HUDEP-2 (cell line): Measurements from ENCODE around the gene EEF1A1.
"Not testable (repeated sequence)": the region's sequence is repeated elsewhere in the genome, so short reads cannot be mapped to it uniquely, and the experiment has no call there.

Experiments used
- DNase-seq, 76 experiments: peaks; one replicate each; lab custom pipeline; 2025; ENCODE audit not compliant: unreplicated experiment in 76 of 76; lab: John Stamatoyannopoulos, UW

EEF1A1 gene

DNA sequence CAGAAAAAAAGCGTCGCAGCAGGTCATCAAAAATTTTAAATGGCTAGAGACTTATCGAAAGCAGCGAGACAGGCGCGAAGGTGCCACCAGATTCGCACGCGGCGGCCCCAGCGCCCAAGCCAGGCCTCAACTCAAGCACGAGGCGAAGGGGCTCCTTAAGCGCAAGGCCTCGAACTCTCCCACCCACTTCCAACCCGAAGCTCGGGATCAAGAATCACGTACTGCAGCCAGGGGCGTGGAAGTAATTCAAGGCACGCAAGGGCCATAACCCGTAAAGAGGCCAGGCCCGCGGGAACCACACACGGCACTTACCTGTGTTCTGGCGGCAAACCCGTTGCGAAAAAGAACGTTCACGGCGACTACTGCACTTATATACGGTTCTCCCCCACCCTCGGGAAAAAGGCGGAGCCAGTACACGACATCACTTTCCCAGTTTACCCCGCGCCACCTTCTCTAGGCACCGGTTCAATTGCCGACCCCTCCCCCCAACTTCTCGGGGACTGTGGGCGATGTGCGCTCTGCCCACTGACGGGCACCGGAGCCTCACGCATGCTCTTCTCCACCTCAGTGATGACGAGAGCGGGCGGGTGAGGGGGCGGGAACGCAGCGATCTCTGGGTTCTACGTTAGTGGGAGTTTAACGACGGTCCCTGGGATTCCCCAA lies at the start of gene EEF1A1:
Gene EEF1A1 (minus strand): TSS at position 345 of the 663 bp plus-strand sequence. CDS start 1,006 bp downstream, outside the sequence.
- DNase-seq = peak in 75 of 76 experiments; percentile 87 to 100 (median 100)

GRCh38 chr6:73569121-73569520 lies 48.3 kb upstream of the EEF1A1 start:
- no peak for DNase-seq

GRCh38 chr6:73566954-73567591 lies 46.2 kb upstream of the EEF1A1 start:
- no peak for DNase-seq

- not testable (repeated sequence) for DNase-seq
These were observed 45.6 kb upstream of the EEF1A1 start for GRCh38 chr6:73566486-73566871.

DNA sequence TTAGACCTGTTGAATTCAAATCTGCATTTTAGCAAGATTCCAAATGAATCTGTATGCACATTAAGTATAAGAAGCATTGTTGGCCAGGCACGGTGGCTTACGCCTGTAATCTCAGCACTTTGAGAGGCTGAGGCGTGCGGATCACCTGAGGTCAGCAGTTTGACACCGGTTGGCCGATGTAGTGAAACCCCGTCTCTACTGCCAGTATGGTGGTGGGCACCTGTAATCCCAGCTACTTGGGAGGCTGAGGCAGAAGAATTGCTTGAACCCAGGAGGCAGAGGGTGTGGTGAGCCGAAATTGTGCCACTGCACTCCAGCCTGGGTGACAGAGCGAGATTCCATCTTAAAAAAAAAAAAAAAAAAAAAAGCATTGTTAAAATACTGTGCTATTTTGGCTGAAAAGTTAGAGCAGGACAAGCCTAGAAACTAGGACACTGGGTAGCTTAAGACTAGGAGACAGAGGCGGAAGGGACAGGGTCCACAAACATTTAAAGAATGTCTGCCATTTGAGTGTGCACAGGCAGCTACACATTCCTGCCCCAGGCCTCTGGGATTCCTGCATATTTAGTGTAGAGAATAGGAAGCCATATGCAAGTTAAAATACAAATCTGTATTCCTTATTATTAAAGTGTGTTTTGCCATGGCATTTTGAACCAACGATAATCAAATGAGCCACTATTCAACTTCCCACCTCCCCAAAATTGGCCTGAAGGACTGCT lies 45.1 kb upstream of the EEF1A1 start:
- DNase-seq = no peak

DNA sequence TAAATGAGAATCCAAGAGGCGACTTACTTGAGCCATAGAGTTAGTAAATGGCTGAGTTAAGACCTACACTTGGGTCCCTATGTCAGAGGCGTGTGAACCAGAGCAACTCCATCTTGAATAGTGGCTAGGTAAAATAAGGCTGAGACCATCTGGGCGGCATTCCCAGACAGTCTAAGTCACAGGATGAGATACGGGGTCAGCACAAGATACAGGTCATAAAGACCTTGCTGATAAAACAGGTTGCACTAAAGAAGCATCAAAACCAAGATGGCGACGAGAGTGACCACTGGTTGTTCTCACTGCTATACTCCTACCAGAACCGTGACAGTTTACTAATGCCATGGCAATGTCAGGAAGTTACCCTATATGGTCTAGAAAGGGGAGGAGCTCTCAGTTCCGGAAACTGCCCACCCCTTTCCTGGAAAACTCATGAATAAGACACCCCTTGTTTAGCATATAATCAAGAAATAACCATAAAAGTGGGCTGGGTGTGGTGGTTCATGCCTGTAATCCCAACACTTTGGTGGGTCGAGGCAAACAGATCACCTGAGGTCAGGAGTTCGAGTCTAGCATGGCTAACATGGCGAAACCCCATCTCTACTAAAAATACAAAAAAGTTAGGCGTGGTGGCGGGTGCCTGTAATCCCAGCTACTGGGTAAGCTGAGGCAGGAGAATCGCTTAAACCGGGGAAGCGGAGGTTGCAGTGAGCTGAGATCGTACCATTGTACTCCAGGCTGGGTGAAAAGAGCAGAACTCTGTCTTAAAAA lies 43.9 kb upstream of the EEF1A1 start:
- peak in 6 of 76 experiments; percentile 8 to 33 (median 11) for DNase-seq

DNA sequence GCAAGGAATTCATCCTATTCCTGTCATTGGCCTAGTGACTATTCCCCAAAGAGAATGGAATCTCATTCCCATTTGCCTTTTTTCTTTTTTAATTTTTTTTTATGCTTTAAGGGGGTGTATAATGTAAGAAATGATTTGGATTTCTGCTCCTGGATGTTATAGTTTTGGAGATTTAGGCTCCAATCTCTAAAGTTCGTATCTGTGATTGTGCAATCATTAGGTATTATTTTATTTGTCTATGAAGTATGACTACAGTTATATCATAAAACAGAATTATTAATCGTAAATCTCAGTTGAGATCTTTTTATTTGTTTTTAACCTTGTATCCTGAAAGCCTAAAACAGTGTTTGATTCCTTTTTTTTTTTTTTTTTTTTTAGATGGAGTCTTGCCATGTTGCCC lies 41.7 kb upstream of the EEF1A1 start:
- no peak for DNase-seq

DNA sequence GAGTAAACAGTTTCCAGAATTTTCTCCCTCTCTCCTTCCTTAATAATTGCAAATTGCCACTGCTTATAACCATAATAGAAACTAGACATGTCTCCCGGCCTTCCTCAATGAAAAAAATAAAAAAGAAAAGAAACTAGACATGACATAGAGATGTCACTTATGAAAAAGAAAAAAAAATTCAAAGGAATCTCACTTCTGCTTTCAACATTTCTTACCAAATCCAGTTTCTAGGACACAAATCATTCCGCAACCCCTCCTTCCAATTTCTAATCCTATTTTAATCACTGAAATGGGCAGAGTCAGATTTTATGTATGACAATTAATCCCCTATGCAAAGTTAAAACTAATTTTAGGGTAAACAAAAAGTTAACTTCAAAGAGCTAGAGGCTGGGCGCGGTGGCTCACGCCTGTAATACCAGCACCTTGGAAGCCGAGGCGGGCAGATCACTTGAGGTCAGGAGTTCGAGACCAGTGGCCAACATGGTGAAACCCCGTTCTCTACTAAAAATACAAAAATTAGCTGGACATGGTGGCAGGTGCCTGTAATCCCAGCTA lies 40.1 kb upstream of the EEF1A1 start:
- DNase-seq = no peak

DNA sequence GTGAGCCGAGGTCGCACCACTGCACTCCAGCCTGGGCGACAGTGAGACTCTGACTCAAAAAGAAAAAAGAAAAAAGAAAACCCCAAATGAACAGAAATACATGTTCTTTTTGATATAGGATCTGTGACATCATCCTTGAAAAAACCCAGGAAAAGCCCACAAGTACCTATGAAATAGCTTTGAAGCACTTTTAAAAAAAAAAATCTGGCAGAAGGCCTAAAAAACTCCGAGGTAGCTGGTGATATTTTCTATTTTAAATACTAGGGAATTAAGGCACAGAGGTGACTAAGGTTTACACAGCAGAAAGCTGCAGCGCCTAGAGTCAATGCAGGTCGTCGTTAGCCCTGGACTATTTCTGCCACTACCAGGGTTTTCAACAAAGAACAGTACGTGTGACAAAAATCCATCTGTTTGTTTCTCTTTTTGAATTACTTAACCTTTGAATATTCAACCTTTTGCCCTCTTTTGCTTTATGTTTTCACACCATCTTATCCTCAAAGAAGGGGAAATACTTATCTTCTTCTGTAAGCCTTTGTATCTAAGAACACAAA lies 39.4 kb upstream of the EEF1A1 start:
- no peak for DNase-seq

DNA sequence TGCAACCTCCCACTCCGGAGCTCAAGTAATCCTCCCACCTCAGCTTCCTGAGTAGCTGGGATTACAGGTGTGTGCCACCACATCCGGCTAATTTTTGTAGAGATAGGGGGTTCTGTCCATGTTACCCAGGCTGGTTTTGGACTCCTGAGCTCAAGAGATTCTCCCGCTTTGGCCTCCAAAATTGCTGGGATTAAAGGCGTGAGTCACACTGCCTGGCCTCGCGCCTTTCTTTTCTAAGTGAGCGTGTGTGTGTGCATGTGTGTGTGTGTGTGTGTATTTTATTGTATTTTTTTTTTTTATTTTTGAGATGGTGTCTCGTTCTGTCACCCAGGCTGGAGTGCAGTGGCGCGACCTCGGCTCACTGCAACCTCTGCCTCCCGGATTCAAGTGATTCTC lies 38.6 kb upstream of the EEF1A1 start:
- DNase-seq = not testable (repeated sequence)

GRCh38 chr6:73558624-73559398 lies 38.0 kb upstream of the EEF1A1 start:
- DNase-seq = no peak

DNA sequence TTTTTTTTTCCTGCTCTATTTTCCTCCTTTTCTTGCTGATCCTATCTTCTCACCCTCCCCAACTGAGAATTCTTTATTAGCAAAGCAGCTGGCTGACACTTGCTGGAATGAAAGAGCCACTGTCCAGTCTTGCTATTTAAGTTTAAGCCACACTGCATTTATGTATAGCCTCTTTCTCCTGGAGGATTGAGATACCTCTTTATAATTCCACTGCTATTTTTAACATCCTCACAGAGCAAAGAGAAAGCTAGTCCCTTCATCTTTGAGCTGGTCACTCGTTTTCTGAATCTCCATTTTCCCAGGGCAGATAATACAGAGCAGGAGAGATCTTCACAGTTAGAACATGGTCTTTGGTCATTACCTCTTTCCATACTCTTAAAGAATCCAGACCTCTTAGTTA lies 36.0 kb upstream of the EEF1A1 start:
- no peak for DNase-seq

- DNase-seq = peak in 1 of 76 experiments; percentile 18
These were observed 34.6 kb upstream of the EEF1A1 start for GRCh38 chr6:73555380-73555949.

DNA sequence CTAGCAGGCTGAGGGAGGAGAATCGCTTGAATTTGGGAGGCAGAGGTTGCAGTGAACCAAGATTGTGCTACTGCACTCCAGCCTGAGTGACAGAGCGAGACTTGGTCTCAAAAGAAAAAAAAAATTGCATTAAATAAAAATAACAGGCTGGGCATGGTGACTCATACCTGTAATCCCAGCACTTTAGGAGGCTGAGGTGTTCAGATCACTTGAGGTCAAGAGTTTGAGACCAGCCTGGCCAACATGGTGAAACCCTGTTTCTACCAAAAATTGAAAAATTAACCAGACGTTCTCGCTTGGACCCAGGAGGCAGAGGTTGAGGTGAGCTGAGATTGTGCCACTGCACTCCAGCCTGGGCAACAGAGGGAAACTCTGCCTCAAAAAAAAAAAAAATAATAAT lies 30.3 kb upstream of the EEF1A1 start:
- DNase-seq = not testable (repeated sequence)

DNA sequence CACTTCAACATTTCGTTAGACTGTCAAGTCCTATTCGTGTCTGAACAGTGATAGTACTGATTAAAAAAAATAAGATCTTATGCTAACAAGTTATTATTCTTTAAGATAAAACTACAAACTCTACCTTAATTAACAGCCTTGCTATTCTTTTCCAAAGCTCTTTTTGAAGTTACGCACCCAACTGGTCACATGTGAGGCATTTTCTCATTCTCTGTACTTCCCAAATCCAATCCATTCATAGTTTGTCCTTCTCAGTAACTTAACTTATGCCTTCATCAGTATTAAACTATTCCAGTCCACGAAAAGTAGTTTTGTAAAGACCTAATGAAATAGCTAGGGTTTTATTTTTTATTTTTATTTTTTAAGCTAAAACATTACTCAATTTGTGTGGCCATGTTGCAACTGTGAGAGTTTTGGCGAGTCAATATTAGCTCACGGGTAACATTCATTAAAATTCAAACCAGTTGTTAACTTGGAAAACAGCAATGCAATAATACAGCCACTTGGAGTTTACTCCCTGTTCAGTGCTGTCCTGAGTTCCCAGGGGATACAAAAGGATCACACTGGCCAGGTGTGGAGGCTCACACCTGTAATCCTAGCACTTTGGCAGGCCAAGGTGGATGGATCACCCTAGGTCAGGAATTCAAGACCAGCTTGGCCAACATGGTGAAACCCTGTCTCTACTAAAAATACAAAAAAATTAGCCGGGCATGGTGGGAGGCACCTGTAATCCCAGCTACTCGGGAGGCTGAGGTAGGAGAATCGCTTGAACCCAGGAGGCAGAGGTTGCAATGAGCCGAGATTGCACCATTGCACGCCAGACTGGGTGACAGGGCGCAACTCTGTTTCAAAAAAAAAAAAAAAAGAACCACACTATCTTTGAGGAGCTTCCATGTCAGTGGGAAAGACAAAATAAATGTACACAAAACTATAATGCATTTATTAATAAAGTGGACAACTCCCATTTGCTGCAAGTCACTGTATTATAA lies 27.9 kb upstream of the EEF1A1 start:
- DNase-seq = no peak

- DNase-seq = no peak
These were observed 26.2 kb upstream of the EEF1A1 start for GRCh38 chr6:73547036-73547435.

DNA sequence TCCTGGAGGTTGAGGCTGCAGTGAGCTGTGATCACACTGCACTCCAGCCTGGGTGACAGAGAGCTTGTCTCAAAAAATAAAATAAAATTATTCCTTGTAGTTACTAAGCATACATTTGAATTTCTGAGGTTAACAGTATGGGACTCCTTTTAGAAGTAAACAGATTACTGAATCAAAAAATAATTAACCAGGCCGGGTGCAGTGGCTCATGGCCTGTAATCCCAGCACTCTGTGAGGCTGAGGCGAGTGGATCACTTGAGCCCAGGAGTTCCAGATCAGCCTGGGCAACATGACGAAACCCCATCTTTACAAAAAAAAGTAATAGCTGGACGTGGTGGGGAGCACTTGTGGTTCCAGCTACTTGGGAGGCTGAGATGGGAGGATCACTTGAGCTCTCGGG lies 22.1 kb upstream of the EEF1A1 start:
- no peak for DNase-seq

DNA sequence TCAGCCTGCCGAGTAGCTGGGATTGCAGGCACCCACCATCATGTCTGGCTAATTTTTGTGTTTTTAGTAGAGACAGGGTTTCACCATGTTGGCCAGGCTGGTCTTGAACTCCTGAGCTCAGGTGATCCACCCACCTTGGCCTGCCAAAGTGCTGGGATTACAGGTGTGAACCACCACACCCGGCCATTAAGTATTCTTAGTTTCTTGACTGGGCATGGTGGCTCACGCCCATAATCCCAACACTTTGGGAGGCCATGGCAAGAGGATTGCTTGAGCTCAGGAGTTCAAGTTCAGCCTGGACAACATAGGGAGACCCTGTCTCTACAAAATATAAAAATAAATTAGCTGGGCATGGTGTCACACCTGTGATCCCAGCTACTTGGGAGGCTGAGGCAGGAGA lies 21.6 kb upstream of the EEF1A1 start:
- not testable (repeated sequence) for DNase-seq
